HG02840 (cell line): ENCODE results near the gene MAGEB18.

ENCODE experiments used
- ATAC-seq: cut with Tn5 transposase; IDR thresholded peaks from one replicate; pipeline ENCODE4 v1.9.1; 2021; ENCODE audit warnings: mild to moderate bottlenecking, moderate library complexity, moderate number of reproducible peaks; ENCODE audit not compliant: unreplicated experiment, low FRiP score

MAGEB18 gene

GRCh38 chrX:26138274-26138673 is at the start of gene MAGEB18:
Gene MAGEB18 (plus strand): TSS chrX:26138343. CDS start chrX:26138986, 643 bp downstream.
- ATAC-seq: no peak

DNA sequence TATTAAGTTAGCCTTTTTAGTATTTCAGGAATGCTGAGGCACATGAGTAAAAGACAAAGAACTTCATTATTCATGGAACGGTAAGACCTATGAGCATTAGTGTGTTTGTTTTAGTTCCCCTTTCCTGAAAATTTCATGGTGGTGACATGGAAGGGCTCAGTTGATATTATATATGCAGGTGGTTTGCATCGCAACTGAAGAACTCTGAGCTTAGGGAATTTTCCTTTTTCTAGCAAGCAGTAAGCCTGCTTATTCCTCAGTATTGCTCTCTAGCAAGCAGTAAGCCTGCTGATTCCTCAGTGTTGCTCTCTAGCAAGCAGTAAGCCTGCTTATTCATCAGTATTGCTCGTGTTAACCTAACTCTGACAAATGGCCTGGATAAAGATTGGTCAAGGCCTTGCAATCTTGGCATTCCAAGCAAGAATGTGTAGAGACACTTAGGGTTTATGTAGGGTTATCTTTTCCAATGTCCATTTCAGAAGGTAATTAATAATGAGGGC is 37.7 kb upstream of the MAGEB18 start:
- no peak for ATAC-seq

- ATAC-seq: no peak
Measured at GRCh38 chrX:26109142-26109541, 29.0 kb upstream of the MAGEB18 start.

DNA sequence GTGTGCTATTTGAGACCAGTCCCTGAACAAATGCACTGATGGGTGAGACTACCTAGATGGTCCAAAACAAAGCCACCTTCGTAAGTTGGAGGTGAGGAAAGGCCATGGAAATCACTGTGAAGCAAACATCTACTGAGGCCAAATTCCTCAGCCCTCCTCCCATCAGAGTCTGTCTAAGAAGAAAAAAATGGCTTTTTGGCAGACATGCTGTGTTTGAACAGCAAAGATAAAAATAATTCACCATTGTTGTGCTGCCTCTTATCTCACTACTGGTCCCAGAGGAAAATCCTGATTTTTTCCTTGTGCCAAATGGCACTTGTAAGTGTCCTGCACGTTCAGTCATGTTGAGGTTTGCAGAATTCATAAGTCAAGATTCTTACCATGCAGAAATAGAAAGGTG is 7.9 kb downstream of the MAGEB18 start:
- no peak for ATAC-seq

- no peak for ATAC-seq
Measured at GRCh38 chrX:26160301-26160700, 22.2 kb downstream of the MAGEB18 start, which contains the start of gene MAGEB6B. Gene MAGEB6B (plus strand): TSS chrX:26160601. CDS start chrX:26160601, 0 bp downstream.
